ENCODE results near the gene PADI6. TPM values are rescaled to one million over a fixed set of nuclear protein-coding genes. Genes with fewer than 3 reads are reported as not detected.

The PADI6 gene
- total and polyA plus RNA-seq, 9 of the 15 experiments (the other 6 are each of a cell fraction or from before 2014, with no cell fraction given) = not detected

GRCh38 chr1:17439250-17440073 lies 67.5 kb downstream of the PADI6 start, which contains the start of gene RCC2 (continued):
- TF ChIP-seq ZNF23 (CRISPR knock-in tag; IDR thresholded peaks at IDR 0.05) = no peak
- TF ChIP-seq, protein P1, sequence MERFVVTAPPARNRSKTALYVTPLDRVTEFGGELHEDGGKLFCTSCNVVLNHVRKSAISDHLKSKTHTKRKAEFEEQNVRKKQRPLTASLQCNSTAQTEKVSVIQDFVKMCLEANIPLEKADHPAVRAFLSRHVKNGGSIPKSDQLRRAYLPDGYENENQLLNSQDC (CRISPR knock-in tag; IDR thresholded peaks at IDR 0.05) = no peak
- TF ChIP-seq MITF (IDR thresholded peaks at IDR 0.05) = no peak
- TF ChIP-seq, protein P2, sequence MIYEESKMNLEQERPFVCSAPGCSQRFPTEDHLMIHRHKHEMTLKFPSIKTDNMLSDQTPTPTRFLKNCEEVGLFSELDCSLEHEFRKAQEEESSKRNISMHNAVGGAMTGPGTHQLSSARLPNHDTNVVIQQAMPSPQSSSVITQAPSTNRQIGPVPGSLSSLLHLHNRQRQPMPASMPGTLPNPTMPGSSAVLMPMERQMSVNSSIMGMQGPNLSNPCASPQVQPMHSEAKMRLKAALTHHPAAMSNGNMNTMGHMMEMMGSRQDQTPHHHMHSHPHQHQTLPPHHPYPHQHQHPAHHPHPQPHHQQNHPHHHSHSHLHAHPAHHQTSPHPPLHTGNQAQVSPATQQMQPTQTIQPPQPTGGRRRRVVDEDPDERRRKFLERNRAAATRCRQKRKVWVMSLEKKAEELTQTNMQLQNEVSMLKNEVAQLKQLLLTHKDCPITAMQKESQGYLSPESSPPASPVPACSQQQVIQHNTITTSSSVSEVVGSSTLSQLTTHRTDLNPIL (CRISPR knock-in tag; IDR thresholded peaks at IDR 0.05) = no peak
- TF ChIP-seq ZNF263 (CRISPR knock-in tag; IDR thresholded peaks at IDR 0.05; ENCODE audit: borderline replicate concordance) = peak; percentile 49; the same call in 1 of the 2 replicates
- TF ChIP-seq ZNF785 (CRISPR knock-in tag; IDR thresholded peaks at IDR 0.05) = no peak
- no peak for TF ChIP-seq GABPB2 (CRISPR knock-in tag; conservative IDR thresholded peaks at IDR 0.05)
- no peak for TF ChIP-seq SMC3 (conservative IDR thresholded peaks at IDR 0.05; ENCODE audit: insufficient read depth, low read depth, low read length)
- TF ChIP-seq MCM3 (IDR thresholded peaks at IDR 0.05) = no peak
- TF ChIP-seq DIDO1 (tag; IDR thresholded peaks at IDR 0.05; ENCODE audit: low read depth) = no peak
- peak; percentile 67; the same call in 1 of the 2 replicates for TF ChIP-seq FOXP1 (CRISPR knock-in tag; IDR thresholded peaks at IDR 0.05)
- no peak for TF ChIP-seq HNRNPL (IDR thresholded peaks at IDR 0.05; ENCODE audit: low read depth, low read length)
- TF ChIP-seq SRSF7 (optimal IDR thresholded peaks at IDR 0.05; ENCODE audit: low read depth, low read length) = no peak
- TF ChIP-seq PHF21A (IDR thresholded peaks at IDR 0.05; ENCODE audit: borderline replicate concordance, low read depth) = no peak
- TF ChIP-seq ZNF583 (CRISPR knock-in tag; IDR thresholded peaks at IDR 0.05) = 0 out of 2 replicates have a peak, but pooled peaks have one; percentile 20
- TF ChIP-seq, protein P3, sequence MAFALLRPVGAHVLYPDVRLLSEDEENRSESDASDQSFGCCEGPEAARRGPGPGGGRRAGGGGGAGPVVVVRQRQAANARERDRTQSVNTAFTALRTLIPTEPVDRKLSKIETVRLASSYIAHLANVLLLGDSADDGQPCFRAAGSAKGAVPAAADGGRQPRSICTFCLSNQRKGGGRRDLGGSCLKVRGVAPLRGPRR (CRISPR knock-in tag; IDR thresholded peaks at IDR 0.05) = no peak
- peak; percentile 71; the same call in 1 of the 2 replicates for TF ChIP-seq ZNF384 (IDR thresholded peaks at IDR 0.05; ENCODE audit: low read depth, low read length)
- TF ChIP-seq CHD1 (IDR thresholded peaks at IDR 0.05; ENCODE audit: low read length) = peak; percentile 6
- TF ChIP-seq, protein P4, sequence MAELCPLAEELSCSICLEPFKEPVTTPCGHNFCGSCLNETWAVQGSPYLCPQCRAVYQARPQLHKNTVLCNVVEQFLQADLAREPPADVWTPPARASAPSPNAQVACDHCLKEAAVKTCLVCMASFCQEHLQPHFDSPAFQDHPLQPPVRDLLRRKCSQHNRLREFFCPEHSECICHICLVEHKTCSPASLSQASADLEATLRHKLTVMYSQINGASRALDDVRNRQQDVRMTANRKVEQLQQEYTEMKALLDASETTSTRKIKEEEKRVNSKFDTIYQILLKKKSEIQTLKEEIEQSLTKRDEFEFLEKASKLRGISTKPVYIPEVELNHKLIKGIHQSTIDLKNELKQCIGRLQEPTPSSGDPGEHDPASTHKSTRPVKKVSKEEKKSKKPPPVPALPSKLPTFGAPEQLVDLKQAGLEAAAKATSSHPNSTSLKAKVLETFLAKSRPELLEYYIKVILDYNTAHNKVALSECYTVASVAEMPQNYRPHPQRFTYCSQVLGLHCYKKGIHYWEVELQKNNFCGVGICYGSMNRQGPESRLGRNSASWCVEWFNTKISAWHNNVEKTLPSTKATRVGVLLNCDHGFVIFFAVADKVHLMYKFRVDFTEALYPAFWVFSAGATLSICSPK (IDR thresholded peaks at IDR 0.05; ENCODE audit: borderline replicate concordance) = no peak
- no peak for TF ChIP-seq TCF7L2 (IDR thresholded peaks at IDR 0.05; ENCODE audit: low read depth, low read length)
- no peak for TF ChIP-seq MCM5 (IDR thresholded peaks at IDR 0.05; ENCODE audit: low read depth)
- no peak for TF ChIP-seq ZBTB17 (CRISPR knock-in tag; IDR thresholded peaks at IDR 0.05)
- no peak for TF ChIP-seq ETV1 (tag; conservative IDR thresholded peaks at IDR 0.05; ENCODE audit: low read depth)
- no peak for TF ChIP-seq ZNF143 (CRISPR knock-in tag; IDR thresholded peaks at IDR 0.05)
- TF ChIP-seq MAFF (IDR thresholded peaks at IDR 0.05; ENCODE audit: low read length) = no peak
- TF ChIP-seq ZNF3 (CRISPR knock-in tag; IDR thresholded peaks at IDR 0.05) = no peak
